Measurements from ENCODE around the gene ORC4.
"Not testable (repeated sequence)": the region's sequence is repeated elsewhere in the genome, so short reads cannot be mapped to it uniquely, and the experiment has no call there.

The ORC4 gene

GRCh38 chr2:148013876-148014275 lies 6.7 kb downstream of the ORC4 start:
- no peak for DNase-seq (ENCODE audit: low spot score)

- DNase-seq (ENCODE audit: low spot score) = not testable (repeated sequence)
These were observed 12.1 kb downstream of the ORC4 start for GRCh38 chr2:148008411-148008810.

- DNase-seq (ENCODE audit: low spot score) = no peak
These were observed 13.2 kb downstream of the ORC4 start for GRCh38 chr2:148007219-148007900.

- DNase-seq (ENCODE audit: low spot score) = no peak
These were observed 14.1 kb downstream of the ORC4 start for GRCh38 chr2:148006249-148007007.

GRCh38 chr2:148002420-148002819 lies 18.1 kb downstream of the ORC4 start:
- DNase-seq (ENCODE audit: low spot score) = not testable (repeated sequence)

DNA sequence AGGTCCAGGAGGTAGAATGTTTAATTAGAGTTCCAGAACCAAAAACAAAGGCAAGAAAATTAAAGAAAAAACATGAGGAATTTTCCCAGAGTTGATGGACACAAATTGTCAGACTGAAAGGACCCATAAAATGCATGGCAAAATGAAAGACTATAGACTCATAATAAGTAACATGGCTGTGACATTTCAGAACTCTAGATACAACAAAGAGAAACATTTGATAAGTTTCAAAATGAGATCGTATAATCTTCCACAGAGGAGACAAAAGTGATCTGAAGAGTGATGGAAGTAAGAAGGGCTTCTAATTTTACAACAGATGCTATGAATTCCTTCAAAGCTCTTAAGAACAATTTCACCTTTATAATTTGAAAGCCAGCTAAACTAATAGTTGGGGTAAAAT lies 20.4 kb downstream of the ORC4 start:
- no peak for DNase-seq (ENCODE audit: low spot score)

- no peak for DNase-seq (ENCODE audit: low spot score)
These were observed 21.4 kb downstream of the ORC4 start for GRCh38 chr2:147999126-147999525.

- DNase-seq (ENCODE audit: low spot score) = no peak
These were observed 22.3 kb downstream of the ORC4 start for GRCh38 chr2:147998203-147998602.

DNA sequence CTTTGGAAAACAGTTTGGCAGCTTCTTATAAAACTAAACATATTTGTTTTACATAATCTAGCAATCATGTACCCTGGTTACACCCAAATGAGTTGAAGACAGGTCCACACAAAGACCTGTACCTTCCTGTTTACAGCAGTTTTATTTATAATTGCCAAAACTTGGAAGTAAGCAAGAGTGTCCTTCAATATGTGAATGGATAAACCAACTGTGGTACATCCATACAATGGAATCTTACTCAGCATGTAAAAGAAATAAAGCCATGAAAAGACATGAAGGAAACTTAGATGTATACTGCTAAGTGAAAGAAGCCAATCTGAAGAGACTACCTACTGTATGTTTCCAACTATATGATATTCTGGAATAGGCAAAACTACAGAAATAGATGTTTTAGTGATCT lies 23.7 kb downstream of the ORC4 start:
- DNase-seq (ENCODE audit: low spot score) = no peak

- not testable (repeated sequence) for DNase-seq (ENCODE audit: low spot score)
These were observed 25.6 kb downstream of the ORC4 start for GRCh38 chr2:147994965-147995364.

DNA sequence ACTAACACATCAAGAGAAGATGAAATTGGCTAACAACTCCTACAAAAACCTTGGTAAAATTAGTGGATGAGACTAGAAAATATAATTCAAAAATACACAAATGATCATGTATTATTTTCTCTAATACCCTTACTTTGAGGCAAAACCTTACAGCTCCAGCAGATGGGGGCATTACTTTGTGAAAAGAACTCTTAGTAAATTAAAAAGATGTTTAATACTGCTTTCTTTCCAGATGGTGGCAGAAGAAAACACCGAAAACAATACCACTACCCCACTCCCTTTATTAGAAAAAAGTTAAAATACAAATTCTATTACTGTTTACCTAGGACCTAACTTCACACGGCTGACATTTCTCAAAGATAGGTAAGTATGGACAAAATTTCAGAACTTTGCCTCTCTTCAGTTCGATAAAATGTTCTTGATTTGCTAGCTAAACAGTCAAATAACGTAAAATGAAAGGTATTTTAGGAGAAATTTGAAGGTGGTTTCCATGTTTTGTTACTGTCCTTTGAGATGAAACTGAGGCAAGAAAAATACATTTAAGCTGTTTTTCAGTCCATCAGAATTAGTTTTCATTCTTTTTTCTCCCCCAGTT lies 30.6 kb downstream of the ORC4 start:
- DNase-seq (ENCODE audit: low spot score) = peak; percentile 66

DNA sequence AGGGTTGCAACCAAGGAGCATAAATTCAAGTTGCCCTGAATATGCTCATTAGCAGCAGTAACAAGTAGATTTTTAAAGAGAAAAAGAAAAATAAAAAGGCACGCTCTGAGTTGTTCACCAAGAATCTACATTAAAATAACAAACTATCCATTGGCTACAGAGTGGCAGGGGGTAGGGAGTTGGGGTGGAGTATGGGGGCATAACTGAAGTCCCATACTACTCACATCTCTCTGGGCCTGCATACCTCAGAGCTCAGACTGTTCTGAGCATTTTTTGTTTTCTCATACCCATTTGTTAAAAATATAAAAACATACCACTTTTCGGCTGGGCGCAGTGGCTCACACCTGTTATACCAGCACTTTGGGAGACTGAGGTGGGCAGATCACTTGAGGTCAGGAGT lies 31.4 kb downstream of the ORC4 start:
- no peak for DNase-seq (ENCODE audit: low spot score)

GRCh38 chr2:147980940-147981528 lies 39.5 kb downstream of the ORC4 start:
- no peak for DNase-seq (ENCODE audit: low spot score)

DNA sequence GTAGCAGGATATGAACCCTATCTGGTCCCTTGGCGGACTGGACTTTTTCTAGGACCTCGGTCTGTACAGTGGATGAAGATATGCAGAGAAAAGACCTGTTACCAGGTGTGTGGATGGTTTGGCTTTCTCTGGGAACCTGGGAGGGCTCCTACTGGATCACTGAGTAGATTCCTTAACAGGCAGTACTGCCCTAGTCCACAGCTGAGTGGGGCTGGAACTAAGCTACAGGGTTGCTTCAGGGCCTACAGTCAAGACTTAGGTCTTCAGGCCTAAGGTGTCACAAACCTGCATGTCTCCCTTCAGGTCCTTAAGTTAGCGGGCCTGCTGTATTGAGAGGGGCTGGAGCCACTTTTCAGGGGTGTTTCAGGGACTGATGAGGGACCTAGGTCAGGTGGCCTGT lies 42.9 kb downstream of the ORC4 start:
- DNase-seq (ENCODE audit: low spot score) = no peak

- no peak for DNase-seq (ENCODE audit: low spot score)
These were observed 44.4 kb downstream of the ORC4 start for GRCh38 chr2:147976102-147976501.

GRCh38 chr2:147968571-147968970 lies 52.0 kb downstream of the ORC4 start:
- no peak for DNase-seq (ENCODE audit: low spot score)

GRCh38 chr2:147952118-147952517 lies 68.4 kb downstream of the ORC4 start:
- DNase-seq (ENCODE audit: low spot score) = no peak

DNA sequence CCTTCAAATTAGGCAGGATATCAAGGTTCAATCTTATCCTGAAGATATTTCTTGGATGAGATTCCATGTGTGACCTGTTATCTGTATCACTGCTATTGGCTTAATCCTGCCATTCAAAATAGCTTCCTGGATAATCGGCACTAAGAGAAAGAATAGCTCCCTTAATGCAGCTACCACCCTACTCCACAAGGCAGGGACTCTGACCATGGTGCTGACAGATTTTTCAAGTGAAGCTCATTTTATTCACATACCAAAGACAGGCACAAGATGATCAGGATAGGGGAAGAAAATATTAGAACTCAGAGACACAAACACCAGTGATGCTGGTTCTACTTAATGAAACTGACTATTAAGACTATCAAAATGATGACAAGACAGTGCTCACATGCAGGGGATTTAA lies 74.9 kb downstream of the ORC4 start:
- DNase-seq (ENCODE audit: low spot score) = no peak

DNA sequence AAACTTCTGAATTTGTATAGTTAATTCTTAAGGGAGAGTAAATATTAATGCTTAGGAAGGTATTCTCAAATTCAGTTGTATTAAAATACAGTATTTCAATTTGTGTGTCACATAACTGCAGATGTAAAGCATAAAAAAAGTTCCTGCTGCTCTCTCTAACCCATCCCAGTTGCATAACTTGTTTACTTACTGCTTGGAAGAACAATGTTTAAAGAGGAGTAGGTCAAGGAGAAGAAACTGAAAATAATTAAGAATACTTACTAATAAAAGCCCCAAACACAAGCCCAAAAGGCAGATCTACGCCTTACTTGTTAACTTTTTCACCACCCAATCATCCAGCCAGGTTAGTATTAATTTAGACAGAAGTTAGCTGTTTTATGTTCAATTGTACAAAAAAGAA lies 81.2 kb downstream of the ORC4 start:
- DNase-seq (ENCODE audit: low spot score) = no peak

GRCh38 chr2:147937744-147938349 lies 82.7 kb downstream of the ORC4 start:
- DNase-seq (ENCODE audit: low spot score) = peak; percentile 27

GRCh38 chr2:147934881-147935620 lies 85.5 kb downstream of the ORC4 start:
- DNase-seq (ENCODE audit: low spot score) = no peak

DNA sequence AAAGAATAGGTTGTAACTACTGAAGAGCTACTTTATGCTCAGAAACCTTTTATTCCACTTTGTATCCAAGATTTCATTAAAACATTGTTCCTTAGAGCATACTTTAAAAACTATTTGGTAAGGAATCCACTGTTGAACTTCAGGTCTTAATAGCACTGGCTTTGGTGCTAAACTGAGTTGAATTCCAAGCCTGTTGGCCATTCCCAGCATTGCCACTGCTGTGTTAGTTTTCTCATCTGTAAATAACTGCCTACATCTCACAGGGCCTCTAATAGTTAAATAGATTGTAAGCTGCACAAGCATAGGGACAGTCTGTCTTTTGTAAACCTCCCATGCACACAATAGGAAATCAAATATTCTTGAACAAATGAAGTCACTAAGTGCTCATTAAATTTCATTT lies 86.6 kb downstream of the ORC4 start:
- DNase-seq (ENCODE audit: low spot score) = no peak
